OCI-LY3 (cell line): ENCODE measurements around the gene TENM4.

ENCODE experiments used
- H2AFZ ChIP-seq: fragments of 200-600, 300-600 bp; shearing (Covaris generic); 2 replicates; pipeline ENCODE4 v1.6.0; 2014; ENCODE audit warnings: antibody characterized with exemption, low read depth, low read length
- H3K27ac ChIP-seq: fragments of 200-600, 300-600 bp; sonication (generic); 2 replicates; pipeline ENCODE4 v1.5.1; 2014; ENCODE audit warnings: mild to moderate bottlenecking, low read length, moderate library complexity, mixed read lengths
- H3K27me3 ChIP-seq: fragments of 200-600, 300-600 bp; sonication (generic); 2 replicates; pipeline ENCODE4 v1.6.1; 2014; ENCODE audit warnings: low read depth, low read length, mixed read lengths
- H3K36me3 ChIP-seq: fragments of 200-600, 300-600 bp; sonication (generic); replicated peaks from 2 replicates; pipeline ENCODE3; 2014; ENCODE audit warnings: low read depth, low read length, mixed read lengths
- H3K4me1 ChIP-seq: fragments of 300-600, 200-600 bp; sonication (generic); 2 replicates; pipeline ENCODE4 v1.6.1; 2014; ENCODE audit warnings: low read length, mixed read lengths
- H3K4me2 ChIP-seq: fragments of 200-600, 300-600 bp; sonication (generic); 2 replicates; pipeline ENCODE4 v1.6.1; 2014; ENCODE audit warnings: low read length, mixed read lengths
- H3K4me3 ChIP-seq: fragments of 300-600, 200-600 bp; sonication (generic); 2 replicates; pipeline ENCODE4 v1.5.1; 2014; ENCODE audit warnings: antibody characterized with exemption, mild to moderate bottlenecking, low read length, moderate library complexity
- H3K79me2 ChIP-seq: fragments of 300-600, 200-600 bp; shearing (Covaris generic); 2 replicates; pipeline ENCODE4 v1.6.1; 2014; ENCODE audit warnings: mild to moderate bottlenecking, low read length, mixed read lengths
- H3K9ac ChIP-seq: fragments of 300-600, 200-600 bp; shearing (Covaris generic); 2 replicates; pipeline ENCODE4 v1.6.0; 2014; ENCODE audit warnings: mild to moderate bottlenecking, low read length, moderate library complexity
- H3K9me3 ChIP-seq: fragments of 200-600, 300-600 bp; shearing (Covaris generic); 2 replicates; pipeline ENCODE4 v1.6.1; 2014; ENCODE audit warnings: low read length, mixed read lengths; ENCODE audit not compliant: insufficient read depth
- H4K20me1 ChIP-seq: fragments of 200-600, 300-600 bp; sonication (generic); 2 replicates; pipeline ENCODE4 v1.6.1; 2016; ENCODE audit warnings: low read length, mixed read lengths; ENCODE audit not compliant: insufficient read depth
- EZH2phosphoT487 ChIP-seq: fragments of 200-600 bp; shearing (Covaris generic); IDR thresholded peaks from 2 replicates; pipeline ENCODE4 v1.6.1; 2018; ENCODE audit warnings: antibody characterized with exemption, mixed run types, low read depth
- TF ChIP-seq, protein P1 (sequence below): fragments of 200-600, 300-600 bp; sonication (generic); IDR thresholded peaks from 2 replicates; pipeline ENCODE4 v1.5.1; 2014; ENCODE audit warnings: antibody characterized with exemption, low read length, low read depth

The TENM4 gene

GRCh38 chr11:78635814-78636506 lies 804.9 kb downstream of the TENM4 start:
- Histone ChIP-seq H3K27me3 (no peaks in the 10 kb centered on the region), H3K79me2 (no peaks in the 10 kb centered on the region), H3K4me1 (no peaks in the 10 kb centered on the region), H4K20me1 (no peaks in the 10 kb centered on the region), H3K27ac (no peak overlapping the region), H3K4me3 (no peak overlapping the region), H3K4me2 (no peak overlapping the region), H3K9me3 (no peaks in the 10 kb centered on the region), H3K9ac (no peak overlapping the region), H2AFZ (no peak overlapping the region), H3K36me3 (no peaks in the 10 kb centered on the region)
- TF ChIP-seq EZH2phosphoT487 = no peak
- TF ChIP-seq, protein P1, sequence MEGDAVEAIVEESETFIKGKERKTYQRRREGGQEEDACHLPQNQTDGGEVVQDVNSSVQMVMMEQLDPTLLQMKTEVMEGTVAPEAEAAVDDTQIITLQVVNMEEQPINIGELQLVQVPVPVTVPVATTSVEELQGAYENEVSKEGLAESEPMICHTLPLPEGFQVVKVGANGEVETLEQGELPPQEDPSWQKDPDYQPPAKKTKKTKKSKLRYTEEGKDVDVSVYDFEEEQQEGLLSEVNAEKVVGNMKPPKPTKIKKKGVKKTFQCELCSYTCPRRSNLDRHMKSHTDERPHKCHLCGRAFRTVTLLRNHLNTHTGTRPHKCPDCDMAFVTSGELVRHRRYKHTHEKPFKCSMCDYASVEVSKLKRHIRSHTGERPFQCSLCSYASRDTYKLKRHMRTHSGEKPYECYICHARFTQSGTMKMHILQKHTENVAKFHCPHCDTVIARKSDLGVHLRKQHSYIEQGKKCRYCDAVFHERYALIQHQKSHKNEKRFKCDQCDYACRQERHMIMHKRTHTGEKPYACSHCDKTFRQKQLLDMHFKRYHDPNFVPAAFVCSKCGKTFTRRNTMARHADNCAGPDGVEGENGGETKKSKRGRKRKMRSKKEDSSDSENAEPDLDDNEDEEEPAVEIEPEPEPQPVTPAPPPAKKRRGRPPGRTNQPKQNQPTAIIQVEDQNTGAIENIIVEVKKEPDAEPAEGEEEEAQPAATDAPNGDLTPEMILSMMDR = no peak

DNA sequence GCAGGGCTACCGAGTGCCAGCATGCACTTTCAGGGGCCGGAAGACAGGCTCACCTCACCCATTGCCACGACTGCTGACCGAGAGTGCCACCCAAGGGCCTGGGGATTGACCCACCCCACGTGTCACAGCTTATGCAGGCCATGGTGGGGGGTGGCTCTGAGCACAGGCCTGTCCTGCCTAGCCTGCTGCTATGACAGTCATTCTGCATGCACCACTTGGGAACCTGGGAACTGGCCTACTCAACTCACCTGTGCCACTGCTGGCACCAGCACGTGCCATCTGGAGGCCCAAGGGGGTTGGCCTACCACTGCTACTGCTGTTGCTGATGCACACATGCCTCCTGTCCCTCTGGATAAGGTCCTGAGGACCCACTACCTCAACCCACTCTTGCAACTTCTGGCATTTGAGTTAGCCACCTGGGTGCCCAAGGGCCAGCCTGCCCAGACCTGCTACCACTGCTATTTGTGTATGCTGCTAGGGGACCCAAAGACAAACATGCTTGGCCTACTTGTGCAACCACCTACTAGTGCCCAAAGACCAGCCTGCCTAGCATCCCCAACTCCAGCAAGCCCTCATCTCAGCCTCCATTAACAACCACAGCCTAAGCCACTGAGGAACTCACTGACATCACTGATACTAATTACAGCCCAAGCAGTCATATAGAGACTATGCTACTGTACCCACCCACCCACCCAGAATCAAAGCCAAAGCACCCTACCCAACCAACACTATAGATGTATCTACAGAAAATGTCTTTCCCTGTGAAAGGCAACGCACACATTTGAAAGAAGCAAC lies 807.1 kb downstream of the TENM4 start:
- no peak overlapping the region for H2AFZ ChIP-seq
- H3K4me3 ChIP-seq = no peak overlapping the region
- H3K27me3 ChIP-seq = no peaks in the 10 kb centered on the region
- no peak overlapping the region for H3K4me2 ChIP-seq
- peaks cover 7% of the 10 kb centered on the region; the same call in 1 of the 2 replicates for H3K9me3 ChIP-seq
- no peaks in the 10 kb centered on the region for H3K36me3 ChIP-seq
- TF ChIP-seq, protein P1 = no peak
- no peak for TF ChIP-seq EZH2phosphoT487
- no peak overlapping the region for H3K9ac ChIP-seq
- H3K79me2 ChIP-seq = no peaks in the 10 kb centered on the region
- no peak overlapping the region for H3K27ac ChIP-seq
- no peaks in the 10 kb centered on the region for H4K20me1 ChIP-seq
- no peaks in the 10 kb centered on the region for H3K4me1 ChIP-seq

- Histone ChIP-seq H4K20me1 (no peaks in the 10 kb centered on the region), H3K4me1 (no peaks in the 10 kb centered on the region), H3K9me3 (peaks cover 7% of the 10 kb centered on the region; the same call in 1 of the 2 replicates), H3K27ac (no peak overlapping the region), H3K9ac (no peak overlapping the region), H3K79me2 (no peaks in the 10 kb centered on the region), H3K4me3 (no peak overlapping the region), H3K36me3 (no peaks in the 10 kb centered on the region), H3K27me3 (no peaks in the 10 kb centered on the region), H2AFZ (no peak overlapping the region), H3K4me2 (no peak overlapping the region)
- TF ChIP-seq, protein P1 = no peak
- TF ChIP-seq EZH2phosphoT487 = no peak
Measured at GRCh38 chr11:78630561-78631303, 810.1 kb downstream of the TENM4 start.

DNA sequence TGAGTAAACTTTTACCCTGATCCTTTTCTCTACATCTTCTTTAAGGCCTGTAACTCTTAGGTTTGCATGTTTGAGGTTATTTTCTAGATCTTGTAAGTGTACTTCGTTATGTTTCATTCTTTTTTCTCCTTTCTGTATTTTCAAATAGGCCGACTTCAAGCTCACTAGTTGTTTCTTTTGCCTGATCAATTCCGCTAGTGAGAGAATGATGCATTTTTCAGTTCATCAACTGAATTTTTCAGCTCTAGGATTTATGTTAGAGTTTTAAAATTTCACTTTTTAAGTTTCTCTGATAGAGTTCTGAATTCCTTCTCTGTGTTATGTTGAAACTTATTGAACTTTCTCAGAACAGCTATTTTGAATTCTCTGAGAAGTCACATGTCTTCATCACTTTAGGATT lies 810.7 kb downstream of the TENM4 start:
- H3K4me1 ChIP-seq = no peaks in the 10 kb centered on the region
- peaks cover 7% of the 10 kb centered on the region for H3K9me3 ChIP-seq
- H2AFZ ChIP-seq = no peak overlapping the region
- H3K4me2 ChIP-seq = no peak overlapping the region
- H3K27ac ChIP-seq = no peak overlapping the region
- no peaks in the 10 kb centered on the region for H3K27me3 ChIP-seq
- H3K36me3 ChIP-seq = no peaks in the 10 kb centered on the region
- no peaks in the 10 kb centered on the region for H4K20me1 ChIP-seq
- H3K9ac ChIP-seq = no peak overlapping the region
- no peak for TF ChIP-seq EZH2phosphoT487
- TF ChIP-seq, protein P1 = no peak
- H3K4me3 ChIP-seq = no peak overlapping the region
- H3K79me2 ChIP-seq = no peaks in the 10 kb centered on the region
